NCI-H69 (cell line): ENCODE measurements around the gene PEAK1.
"Not testable (repeated sequence)": the region's sequence is repeated elsewhere in the genome, so short reads cannot be mapped to it uniquely, and the experiment has no call there.

Experiments used
- DNase-seq: peaks from one replicate; lab custom pipeline; 2025; lab: John Stamatoyannopoulos, UW

Gene PEAK1

GRCh38 chr15:77305953-77306352 lies 114.0 kb downstream of the PEAK1 start:
- no peak for DNase-seq

GRCh38 chr15:77296773-77297337 lies 123.0 kb downstream of the PEAK1 start:
- DNase-seq = no peak

GRCh38 chr15:77295446-77295845 lies 124.5 kb downstream of the PEAK1 start:
- no peak for DNase-seq

DNA sequence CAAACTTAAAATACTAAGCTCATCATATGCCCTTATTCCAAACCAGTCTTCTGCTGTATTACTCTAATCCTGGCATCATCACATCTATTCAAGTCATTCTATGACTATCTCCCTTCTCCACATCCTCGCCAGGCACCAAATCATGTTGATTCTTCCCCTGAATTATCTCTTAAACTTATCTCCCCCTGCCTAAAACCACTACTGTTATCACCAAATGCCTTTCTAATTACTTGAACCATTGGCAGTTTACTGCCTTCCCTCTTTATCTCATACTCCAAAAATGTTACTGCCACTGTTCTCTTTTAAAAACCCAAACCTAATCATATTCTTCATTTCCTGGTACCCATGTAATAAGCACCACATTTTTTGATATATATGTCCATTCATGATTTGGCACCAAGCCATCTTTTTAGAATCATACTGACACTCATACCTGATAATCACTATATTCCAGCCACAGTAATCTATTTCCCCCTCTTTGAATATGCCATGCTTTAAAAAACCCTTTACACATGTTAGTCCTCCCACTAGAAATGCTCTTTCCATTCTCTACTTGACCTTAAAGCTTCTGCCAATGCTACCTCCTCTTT lies 126.8 kb downstream of the PEAK1 start:
- no peak for DNase-seq

GRCh38 chr15:77291107-77291506 lies 128.8 kb downstream of the PEAK1 start:
- no peak for DNase-seq

DNA sequence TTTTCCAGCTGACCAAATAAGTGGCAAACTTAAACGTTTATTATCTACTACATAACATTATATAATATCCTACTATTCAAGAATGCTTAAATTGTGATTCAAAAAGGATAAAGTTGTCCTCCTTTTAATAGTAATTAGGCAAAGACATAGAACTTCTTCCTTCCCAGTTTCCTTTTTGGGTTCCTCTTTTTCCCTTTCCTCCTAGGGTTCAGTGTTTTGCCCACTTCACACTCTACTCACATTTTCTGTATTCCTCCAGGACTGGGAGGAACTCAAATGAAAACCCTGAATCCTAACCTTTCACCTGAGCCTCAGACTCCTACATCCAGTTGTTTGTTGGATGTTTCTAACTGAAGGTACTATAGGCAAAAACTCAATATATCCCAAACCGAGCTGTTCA lies 132.5 kb downstream of the PEAK1 start:
- DNase-seq = no peak

- no peak for DNase-seq
Observed at GRCh38 chr15:77285057-77285997, 134.6 kb downstream of the PEAK1 start.

- DNase-seq = no peak
Observed at GRCh38 chr15:77282333-77282732, 137.6 kb downstream of the PEAK1 start.

GRCh38 chr15:77276943-77277342 lies 143.0 kb downstream of the PEAK1 start:
- DNase-seq = no peak

GRCh38 chr15:77276096-77276495 lies 143.8 kb downstream of the PEAK1 start:
- DNase-seq = no peak

DNA sequence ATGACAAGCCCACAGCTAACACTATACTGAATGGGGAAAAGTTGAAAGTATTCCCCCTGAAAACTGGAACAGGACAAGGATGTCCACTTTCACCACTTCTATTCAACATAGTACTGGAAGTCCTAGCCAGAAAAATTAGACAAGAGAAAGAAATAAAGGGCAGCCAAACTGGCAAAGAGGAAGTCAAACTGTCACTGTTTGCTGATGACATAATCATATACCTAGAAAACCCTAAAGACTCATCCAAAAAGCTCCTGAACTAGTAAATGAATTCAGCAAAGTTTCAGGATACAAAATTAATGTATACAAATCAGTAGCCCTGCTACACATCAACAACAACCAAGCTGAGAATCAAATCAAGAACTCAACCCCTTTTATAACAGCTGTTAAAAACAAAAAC lies 146.8 kb downstream of the PEAK1 start:
- not testable (repeated sequence) for DNase-seq

GRCh38 chr15:77266708-77267386 lies 153.1 kb downstream of the PEAK1 start:
- DNase-seq = peak; percentile 35

GRCh38 chr15:77255385-77255784 lies 164.5 kb downstream of the PEAK1 start:
- no peak for DNase-seq

- DNase-seq = peak; percentile 10
Observed at GRCh38 chr15:77251662-77252061, 168.2 kb downstream of the PEAK1 start.

DNA sequence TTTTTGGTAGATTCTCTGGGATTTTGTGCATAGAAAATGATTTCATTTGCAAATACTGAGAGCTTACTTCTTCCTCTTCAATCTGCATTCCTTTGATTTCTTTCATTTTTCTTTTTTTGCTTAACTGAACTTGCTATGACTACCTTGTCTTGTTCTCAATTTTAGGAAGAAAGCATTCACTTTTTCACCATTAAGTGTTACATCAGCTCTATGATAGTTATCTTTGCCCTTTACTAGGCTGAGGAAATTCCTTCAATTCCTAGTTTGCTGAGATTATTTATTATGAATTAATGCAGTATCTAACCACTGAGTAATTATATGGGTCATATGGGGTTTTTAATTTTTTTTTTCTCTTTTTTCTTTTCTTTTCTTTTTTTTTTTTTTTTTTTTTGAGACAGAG lies 172.8 kb downstream of the PEAK1 start:
- DNase-seq = no peak

GRCh38 chr15:77243716-77244401 lies 176.0 kb downstream of the PEAK1 start:
- DNase-seq = no peak

DNA sequence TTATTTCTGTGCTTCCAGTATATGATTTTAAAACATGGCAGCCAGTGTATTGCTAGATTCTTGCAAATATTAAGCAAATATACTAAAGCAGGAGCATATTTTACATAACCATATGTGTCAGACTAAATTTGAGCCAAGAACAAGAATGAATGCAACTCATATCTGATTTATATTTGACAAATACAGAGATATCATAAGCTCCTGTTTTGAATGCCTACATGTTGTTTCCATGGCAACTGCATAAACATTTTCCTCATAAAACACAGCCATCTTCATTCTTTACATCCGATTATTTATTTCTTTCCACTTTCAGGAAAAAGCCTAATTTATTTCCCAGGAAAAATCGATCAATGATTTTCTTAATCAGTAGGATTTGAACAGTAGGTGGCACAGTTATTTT lies 176.8 kb downstream of the PEAK1 start:
- no peak for DNase-seq

GRCh38 chr15:77239882-77240608 lies 179.9 kb downstream of the PEAK1 start:
- DNase-seq = peak; percentile 10

GRCh38 chr15:77235566-77235965 lies 184.3 kb downstream of the PEAK1 start:
- DNase-seq = no peak

DNA sequence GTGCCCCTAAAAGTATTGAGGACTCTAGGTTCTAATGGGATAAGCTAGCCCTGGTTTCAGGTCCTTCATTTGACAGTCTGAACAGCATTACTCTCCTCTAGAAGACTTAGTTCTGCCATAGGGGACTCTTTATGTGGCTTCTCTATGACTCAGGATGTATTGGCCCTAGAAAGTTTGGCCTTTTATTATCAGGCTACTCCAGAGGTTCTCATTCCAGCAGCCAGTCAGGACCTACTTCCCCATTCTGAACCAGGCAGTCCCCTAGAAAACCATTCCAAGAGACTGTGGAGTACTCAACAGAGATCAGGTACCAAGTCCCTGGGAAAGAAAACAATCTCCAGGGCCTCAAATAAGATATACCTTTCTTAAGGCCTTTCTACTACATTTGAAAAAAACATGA lies 191.1 kb downstream of the PEAK1 start:
- DNase-seq = no peak

GRCh38 chr15:77226652-77227051 lies 193.3 kb downstream of the PEAK1 start:
- no peak for DNase-seq
